Measurements from ENCODE around the gene ALPK3. TPM values are rescaled to one million over a fixed set of nuclear protein-coding genes. Genes with fewer than 3 reads are reported as not detected.
A peak's percentile ranks its signal among the peaks of the same experiment; 100 is the strongest.
"Not testable (repeated sequence)": the region's sequence is repeated elsewhere in the genome, so short reads cannot be mapped to it uniquely, and the experiment has no call there.

Gene ALPK3
- total RNA-seq, 4 donors from 2014 or later, result 0.42 to 7.5 (median 1.1) TPM

DNA sequence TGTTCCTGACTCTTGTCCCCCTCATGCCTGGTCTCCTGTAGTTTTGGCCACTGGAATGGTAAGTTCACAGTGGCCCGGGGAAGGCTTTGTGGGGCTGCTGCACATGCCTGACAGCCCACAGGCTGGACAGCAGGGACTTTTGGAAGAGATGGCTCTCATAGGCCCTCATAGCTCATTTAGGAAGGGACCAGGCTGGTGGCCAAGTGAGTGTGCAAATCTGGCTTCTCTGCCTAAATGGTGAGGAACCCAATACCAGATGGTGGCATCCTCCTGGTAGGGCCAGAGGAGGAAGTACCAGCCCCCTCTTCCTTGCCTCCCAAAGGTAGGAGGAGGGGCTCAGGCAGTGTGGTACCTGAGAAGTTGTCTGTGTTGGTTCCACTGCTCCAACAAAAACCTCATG is 25.6 kb downstream of the ALPK3 start:
- Histone ChIP-seq H3K9me3 (peaks cover 7% of the 10 kb centered on the region), H3K27me3 (no peaks in the 10 kb centered on the region), H3K27ac (no peak overlapping the region), H3K4me1 (peaks cover 7% of the 10 kb centered on the region), H3K36me3 (no peaks in the 10 kb centered on the region), H3K4me3 (no peak overlapping the region)
- TF ChIP-seq POLR2AphosphoS5 (IDR thresholded peaks at IDR 0.05) (no peak), EP300 (IDR thresholded peaks at IDR 0.05) (no peak), POLR2A (IDR thresholded peaks at IDR 0.05) (no peak)
- TF ChIP-seq, protein P1, sequence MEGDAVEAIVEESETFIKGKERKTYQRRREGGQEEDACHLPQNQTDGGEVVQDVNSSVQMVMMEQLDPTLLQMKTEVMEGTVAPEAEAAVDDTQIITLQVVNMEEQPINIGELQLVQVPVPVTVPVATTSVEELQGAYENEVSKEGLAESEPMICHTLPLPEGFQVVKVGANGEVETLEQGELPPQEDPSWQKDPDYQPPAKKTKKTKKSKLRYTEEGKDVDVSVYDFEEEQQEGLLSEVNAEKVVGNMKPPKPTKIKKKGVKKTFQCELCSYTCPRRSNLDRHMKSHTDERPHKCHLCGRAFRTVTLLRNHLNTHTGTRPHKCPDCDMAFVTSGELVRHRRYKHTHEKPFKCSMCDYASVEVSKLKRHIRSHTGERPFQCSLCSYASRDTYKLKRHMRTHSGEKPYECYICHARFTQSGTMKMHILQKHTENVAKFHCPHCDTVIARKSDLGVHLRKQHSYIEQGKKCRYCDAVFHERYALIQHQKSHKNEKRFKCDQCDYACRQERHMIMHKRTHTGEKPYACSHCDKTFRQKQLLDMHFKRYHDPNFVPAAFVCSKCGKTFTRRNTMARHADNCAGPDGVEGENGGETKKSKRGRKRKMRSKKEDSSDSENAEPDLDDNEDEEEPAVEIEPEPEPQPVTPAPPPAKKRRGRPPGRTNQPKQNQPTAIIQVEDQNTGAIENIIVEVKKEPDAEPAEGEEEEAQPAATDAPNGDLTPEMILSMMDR (IDR thresholded peaks at IDR 0.05), result no peak
- DNase-seq (ENCODE audit: low spot score in 2 of 2), result no peak
- WGBS, result 100% methylated on average over 1 of the region's 1 CpG

DNA sequence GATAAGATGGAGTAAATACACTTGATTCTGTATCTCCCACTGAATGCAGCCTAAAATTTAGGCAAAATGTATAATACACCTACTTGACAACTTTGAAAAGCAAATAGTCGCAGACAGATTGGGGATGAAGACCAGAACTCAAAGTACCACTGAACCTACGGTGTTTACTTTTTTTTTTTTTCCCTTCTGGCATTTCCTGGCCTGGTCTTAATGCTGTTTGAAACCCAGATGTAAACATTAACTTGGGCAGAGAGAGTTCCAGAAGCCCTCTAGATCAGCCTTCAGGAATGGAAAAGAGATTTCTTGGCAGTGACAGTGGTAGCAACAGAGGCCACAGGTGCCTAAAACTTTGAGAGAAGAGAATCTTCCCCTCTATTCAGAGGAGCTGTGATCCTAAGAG is 27.8 kb downstream of the ALPK3 start:
- no peak for DNase-seq (ENCODE audit: low spot score in 2 of 2)
- Histone ChIP-seq H3K9me3 (peaks cover 10% of the 10 kb centered on the region), H3K4me1 (peaks cover 7% of the 10 kb centered on the region), H3K27ac (no peak overlapping the region), H3K4me3 (no peak overlapping the region), H3K27me3 (no peaks in the 10 kb centered on the region), H3K36me3 (no peaks in the 10 kb centered on the region)
- 85% methylated on average over 2 of the region's 2 CpGs for WGBS
- TF ChIP-seq POLR2AphosphoS5 (IDR thresholded peaks at IDR 0.05) (no peak), EP300 (IDR thresholded peaks at IDR 0.05) (no peak), POLR2A (IDR thresholded peaks at IDR 0.05) (no peak)
- TF ChIP-seq, protein P1 (IDR thresholded peaks at IDR 0.05), result no peak

DNA sequence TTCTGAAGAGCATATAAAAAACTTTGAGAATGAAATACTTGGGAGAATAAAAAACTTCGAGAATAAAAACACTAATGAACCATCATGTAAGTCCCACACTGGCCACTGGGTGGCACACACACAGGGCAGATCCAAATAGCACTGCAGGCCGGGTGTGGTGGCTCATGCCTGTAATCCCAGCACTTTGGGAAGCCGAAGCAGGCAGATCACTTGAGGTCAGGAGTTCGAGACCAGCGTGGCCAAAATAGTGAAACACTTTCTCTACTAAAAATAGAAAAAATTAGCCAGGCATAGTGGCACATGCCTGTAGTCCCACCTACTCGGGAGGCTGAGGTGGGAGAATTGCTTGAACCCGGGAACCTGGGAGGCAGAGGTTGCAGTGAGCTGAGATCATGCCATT is 28.5 kb downstream of the ALPK3 start:
- H3K4me3 ChIP-seq, H3K4me1 ChIP-seq, H3K27ac ChIP-seq, H3K36me3 ChIP-seq, H3K27me3 ChIP-seq: not testable (repeated sequence)
- peaks cover 10% of the 10 kb centered on the region for H3K9me3 ChIP-seq
- TF ChIP-seq, protein P1 (IDR thresholded peaks at IDR 0.05), result peak; percentile 54 to 58
- peak in 1 of 2 donors; percentile 65 for DNase-seq (ENCODE audit: low spot score in 2 of 2)
- 62% methylated on average over 7 of the region's 7 CpGs for WGBS

DNA sequence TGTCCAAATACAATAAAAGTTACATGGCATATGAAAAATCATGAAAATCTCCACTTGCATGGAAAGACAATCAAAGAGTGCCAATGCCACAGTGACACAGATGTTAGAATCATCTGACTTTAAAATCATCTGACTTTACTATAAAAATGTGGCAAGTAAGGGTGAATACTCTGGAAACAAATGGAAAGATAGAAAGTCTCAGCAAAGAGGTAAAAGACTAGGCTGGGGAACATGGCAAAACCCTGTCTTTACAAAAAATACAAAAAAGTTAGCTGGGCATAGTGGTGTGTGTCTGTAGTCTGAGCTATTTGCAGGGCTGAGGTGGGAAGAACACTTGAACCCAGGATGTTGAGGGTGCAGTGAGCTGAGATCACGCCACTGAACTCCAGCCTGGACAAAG is 29.1 kb downstream of the ALPK3 start:
- Histone ChIP-seq H3K9me3 (peaks cover 10% of the 10 kb centered on the region), H3K27me3 (no peaks in the 10 kb centered on the region), H3K36me3 (no peaks in the 10 kb centered on the region), H3K27ac (no peak overlapping the region), H3K4me1 (peaks cover under 1% of the 10 kb centered on the region), H3K4me3 (no peak overlapping the region)
- DNase-seq (ENCODE audit: low spot score in 2 of 2), result no peak
- TF ChIP-seq, protein P1 (IDR thresholded peaks at IDR 0.05), result no peak
- TF ChIP-seq POLR2AphosphoS5 (IDR thresholded peaks at IDR 0.05) (no peak), EP300 (IDR thresholded peaks at IDR 0.05) (no peak), POLR2A (IDR thresholded peaks at IDR 0.05) (no peak)
- 98% methylated on average over 1 of the region's 1 CpG for WGBS

DNA sequence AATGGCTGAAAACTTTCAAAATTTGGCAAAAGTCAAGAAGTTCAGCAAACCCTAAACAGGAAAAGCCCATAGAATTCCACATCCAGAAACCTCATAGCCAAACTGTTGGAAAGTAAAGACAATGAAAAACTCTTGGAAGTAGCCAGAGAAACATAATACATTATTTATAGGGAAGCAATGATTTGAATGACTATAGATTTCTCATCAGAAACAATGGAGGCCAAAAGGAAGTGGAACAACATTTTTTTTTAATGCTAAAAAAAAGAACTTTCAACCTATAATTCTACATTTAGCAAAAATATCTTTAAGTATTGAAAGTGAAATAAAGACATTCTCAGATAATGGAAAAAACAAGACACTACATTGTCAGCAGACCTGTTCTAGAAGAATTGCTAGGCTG is 30.2 kb downstream of the ALPK3 start:
- TF ChIP-seq POLR2A (IDR thresholded peaks at IDR 0.05) (no peak), POLR2AphosphoS5 (IDR thresholded peaks at IDR 0.05) (no peak), EP300 (IDR thresholded peaks at IDR 0.05) (no peak)
- TF ChIP-seq, protein P1 (IDR thresholded peaks at IDR 0.05), result no peak
- Histone ChIP-seq H3K27me3 (no peaks in the 10 kb centered on the region), H3K4me3 (no peak overlapping the region), H3K4me1 (no peaks in the 10 kb centered on the region), H3K36me3 (no peaks in the 10 kb centered on the region), H3K27ac (no peak overlapping the region), H3K9me3 (peaks cover 10% of the 10 kb centered on the region)
- no peak for DNase-seq (ENCODE audit: low spot score in 2 of 2)

All from suprapubic skin (tissue), 4 donors.